AML-193 (cell line): ENCODE results near the gene SYT1.
"Not testable (repeated sequence)": the region's sequence is repeated elsewhere in the genome, so short reads cannot be mapped to it uniquely, and the experiment has no call there.

Source experiments
- DNase-seq, 2 experiments: peaks; one replicate each; lab custom pipeline; 2025; lab: John Stamatoyannopoulos, UW

Gene SYT1

DNA sequence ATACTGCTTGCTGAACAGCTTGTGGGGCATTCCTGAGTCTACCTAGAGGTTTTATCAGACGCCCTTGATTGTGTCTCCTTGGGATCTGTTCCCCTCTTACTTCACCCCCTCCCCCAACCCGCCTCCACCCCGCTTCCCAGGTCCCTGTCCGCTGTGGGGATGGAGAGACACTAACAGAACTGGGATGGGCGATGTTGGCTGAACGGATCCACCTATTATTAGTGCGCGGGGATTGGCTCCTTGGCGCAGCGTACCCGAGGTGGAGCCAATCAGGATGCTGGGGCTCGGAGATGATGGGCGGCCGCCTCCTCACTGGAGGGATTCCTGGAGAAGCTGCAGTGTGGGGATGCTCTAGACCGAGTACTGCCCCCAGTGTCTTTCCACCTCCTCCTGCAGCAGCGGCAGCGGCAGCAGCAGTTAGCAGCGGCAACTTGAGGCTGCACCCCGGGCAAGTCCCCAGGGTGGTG, at the start of gene SYT1:
SYT1 (plus strand) TSS at position 372 of the 467 bp plus-strand sequence.
- no peak for DNase-seq

- DNase-seq = no peak
Observed at GRCh38 chr12:78818487-78818886, 46.1 kb upstream of the SYT1 start.

DNA sequence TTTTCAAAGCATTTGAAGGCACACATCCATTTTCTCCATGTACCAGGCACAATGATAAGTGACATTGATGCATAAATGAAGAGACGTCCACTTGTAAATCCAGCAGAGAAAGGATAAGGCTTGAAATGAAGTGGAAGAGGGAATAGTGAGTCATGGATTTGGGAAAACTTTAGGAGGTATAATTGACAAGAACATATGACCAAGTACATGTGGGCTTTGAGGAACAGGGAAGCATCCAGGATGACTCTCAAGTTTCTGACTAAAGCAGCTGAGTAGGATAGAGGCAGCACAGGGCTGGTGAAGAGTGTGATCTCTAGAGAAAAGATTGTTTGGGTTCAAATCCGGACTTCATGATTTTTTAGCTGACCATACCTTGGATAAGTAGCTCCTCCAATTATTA, 43.6 kb upstream of the SYT1 start:
- no peak for DNase-seq

DNA sequence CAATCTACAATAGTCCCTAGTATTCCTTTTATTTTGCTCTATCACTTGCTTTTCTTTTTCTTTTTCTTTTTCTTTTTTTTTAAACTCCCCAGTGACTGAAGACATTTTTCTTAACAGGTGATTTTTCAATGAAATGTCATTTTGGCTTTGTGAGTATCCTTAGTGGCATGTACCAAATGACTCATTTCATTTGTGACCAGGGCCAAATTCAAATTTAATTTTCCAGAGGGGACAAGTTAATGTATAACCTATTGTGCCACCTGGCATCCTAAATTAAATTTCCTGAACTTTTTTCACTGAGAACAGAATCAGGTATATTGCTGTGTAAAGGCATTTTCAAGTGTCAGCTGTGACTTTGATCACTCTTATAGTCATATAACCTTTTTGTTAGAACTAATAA, 39.7 kb upstream of the SYT1 start:
- no peak for DNase-seq

GRCh38 chr12:78829690-78830089, 34.9 kb upstream of the SYT1 start:
- DNase-seq = no peak

- no peak for DNase-seq
Observed at GRCh38 chr12:78835493-78835892, 29.1 kb upstream of the SYT1 start.

GRCh38 chr12:78840518-78841019, 24.0 kb upstream of the SYT1 start:
- not testable (repeated sequence) for DNase-seq

GRCh38 chr12:78853231-78853630, 11.3 kb upstream of the SYT1 start:
- DNase-seq = peak; percentile 32 to 41

DNA sequence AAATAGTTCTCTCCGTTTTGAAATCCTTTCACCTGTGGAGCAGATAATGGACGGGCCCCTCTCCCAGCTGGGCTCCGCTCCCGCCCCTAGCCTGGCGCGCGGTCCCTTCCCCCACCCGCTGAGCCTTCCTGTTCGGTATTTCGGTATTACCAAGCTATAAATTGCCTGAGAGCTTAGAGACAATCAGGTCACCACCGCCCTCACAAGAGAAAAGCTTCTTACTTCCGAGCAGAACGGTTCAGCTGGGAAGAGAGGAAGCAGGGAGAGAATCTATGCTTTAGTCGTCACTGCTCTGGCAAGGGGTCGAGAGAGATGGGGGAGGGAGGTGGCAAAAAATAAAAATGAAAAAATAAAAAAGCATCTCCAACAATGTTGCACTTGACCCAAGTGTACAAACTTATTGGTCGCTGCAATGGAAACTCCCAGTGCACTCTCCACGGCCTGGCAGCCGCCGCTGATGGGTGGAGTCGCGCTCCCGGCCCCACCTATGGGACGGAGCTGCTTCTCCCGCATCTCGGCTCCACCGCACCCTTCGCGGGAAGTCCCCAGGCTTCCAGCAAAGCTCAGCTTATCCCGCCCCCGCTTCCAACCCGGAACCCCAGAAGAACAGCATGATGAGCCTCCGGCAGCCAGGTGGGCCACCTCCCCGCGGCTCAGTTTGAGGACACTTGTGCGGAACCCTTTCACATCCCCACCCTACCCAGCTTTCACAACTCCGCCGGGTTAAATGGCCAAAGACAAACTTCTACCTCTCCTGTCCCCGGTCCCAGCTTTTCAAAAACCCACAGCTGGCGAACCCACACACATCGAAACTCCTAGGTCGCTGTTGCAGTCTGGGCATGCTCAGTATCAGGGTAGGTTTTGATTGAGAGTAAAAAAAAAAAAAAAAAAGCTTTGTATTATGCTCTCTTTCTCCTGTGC, 832 bp upstream of the SYT1 start:
- DNase-seq = no peak

- no peak for DNase-seq
Observed at GRCh38 chr12:78864870-78865463, 393 bp downstream of the SYT1 start.

- no peak for DNase-seq
Observed at GRCh38 chr12:78865516-78865915, 942 bp downstream of the SYT1 start.

DNA sequence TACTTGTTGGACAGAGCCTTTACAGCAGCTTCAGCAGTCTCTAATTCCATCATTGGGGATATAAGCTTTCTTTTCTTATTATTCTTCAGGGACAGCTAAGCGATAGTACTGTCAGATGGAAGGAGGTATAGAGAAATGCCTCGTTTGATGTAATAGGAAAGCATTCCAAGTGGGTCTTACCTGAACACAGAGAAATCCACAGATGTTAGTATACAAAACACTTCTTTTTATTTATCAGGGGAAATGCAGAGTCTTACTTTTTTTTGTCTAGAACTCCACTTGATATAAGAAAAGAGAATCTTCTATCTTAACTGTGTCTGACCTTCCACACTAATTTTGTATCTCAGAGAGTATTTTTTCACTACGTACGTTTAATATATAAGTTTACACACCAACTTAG, 1.9 kb downstream of the SYT1 start:
- DNase-seq = no peak

- no peak for DNase-seq
Observed at GRCh38 chr12:78870539-78870938, 6.0 kb downstream of the SYT1 start.

GRCh38 chr12:78871566-78871965, 7.0 kb downstream of the SYT1 start:
- no peak for DNase-seq

DNA sequence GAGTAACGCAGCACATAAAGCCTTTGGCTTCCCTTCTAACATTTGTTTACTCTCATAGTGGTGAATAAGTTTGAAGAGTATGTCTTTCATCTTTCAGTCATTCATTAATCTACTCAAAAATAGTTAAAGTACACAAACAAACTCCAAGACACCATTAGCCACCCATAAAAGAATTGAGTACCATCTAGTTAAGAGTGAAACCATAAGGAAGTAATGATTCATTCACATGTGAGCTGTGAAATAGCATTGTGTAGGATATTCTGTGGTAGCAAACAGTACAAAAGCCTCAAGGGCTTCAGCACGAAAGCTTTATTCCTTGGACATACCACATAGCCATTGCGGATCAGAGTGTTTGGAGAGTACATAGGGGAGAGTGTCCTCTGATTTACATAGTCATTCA, 13.9 kb downstream of the SYT1 start:
- DNase-seq = no peak

GRCh38 chr12:78878866-78879265, 14.3 kb downstream of the SYT1 start:
- DNase-seq = no peak

- DNase-seq = no peak
Observed at GRCh38 chr12:78880078-78880477, 15.5 kb downstream of the SYT1 start.

DNA sequence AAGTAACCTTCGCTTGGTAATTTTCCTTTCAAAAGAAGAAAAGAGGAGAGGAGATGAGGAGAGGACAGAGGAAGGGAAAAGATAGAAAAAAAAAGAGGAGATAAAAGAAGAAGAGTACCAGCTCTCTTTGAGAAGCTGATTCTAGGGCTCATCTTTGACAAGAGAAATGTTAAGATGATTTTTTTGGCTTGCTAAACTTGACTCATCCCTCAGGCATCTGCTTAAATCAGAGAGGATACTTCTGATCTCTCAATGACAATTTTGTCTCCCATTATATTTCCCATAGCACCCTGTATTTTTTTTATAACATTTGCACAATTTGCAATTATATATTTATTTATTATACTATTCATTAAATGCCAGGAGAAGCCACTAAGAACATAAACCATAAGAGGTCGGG, 17.1 kb downstream of the SYT1 start:
- no peak for DNase-seq

DNA sequence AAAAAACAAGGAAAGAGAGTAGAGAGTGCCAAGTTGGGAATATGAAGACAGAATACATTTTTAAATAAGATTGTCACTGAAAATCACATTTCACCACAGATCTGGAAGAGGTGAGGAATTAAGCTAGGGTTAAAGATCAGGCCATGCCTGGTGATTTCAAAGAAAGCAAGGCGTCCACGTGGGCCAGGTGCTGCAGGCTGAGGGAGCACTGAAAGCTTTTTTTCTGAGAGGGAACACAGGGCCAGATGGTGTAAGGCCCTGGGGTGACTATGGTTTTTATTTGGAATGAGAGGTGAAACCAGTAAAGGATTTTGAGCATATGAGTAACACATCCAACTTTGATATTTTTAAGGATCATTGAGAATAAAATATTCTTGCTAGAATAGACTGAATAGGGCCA, 20.9 kb downstream of the SYT1 start:
- no peak for DNase-seq

DNA sequence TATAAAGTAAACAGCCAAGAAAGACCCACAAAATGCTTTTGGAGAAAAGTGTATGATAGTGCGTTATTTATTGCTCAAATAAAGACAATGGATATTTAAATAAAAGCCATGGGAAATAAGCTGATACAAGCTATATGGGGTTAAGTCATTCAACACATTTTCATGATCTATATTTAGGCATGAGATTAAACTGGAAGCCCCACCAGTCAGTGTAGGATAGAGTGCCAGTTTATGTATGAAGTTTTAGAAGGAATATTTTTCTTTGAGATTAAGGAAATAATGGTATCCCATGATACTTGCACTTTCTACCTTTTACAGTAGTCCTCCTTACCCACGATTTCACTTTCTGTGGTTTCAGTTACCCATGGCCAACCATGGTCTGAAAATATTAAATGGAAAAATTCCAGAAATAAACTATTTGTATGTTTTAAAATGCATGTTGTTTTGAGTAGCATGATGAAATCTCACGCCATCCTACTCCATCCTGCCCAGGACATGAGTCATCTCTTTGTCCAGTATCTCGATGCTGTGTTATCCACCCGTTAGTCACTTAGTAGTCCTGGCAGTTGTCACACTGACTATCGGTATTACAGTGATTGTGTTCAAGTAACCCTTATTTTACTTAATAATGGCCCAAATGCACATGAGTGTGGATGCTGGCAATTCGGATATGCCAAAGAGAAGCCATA, 22.3 kb downstream of the SYT1 start:
- DNase-seq = no peak

DNA sequence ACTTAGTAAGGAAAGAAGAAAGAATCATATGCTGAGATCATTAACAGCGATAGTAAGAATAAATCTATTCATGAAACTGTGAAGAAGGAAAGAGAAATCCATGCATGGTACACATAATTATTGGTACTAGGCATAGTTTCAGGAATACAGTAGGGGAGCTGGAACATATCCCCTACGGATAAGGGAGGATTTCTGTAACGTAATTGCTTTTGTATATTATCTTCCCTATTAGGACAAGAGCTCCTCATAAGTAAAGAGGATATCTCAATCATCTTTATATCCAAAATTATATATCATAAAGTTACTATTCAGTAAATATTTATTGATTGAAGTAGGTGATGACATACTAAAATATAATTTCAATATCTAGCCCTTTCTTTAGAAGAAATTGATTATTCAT, 22.9 kb downstream of the SYT1 start:
- DNase-seq = no peak

DNA sequence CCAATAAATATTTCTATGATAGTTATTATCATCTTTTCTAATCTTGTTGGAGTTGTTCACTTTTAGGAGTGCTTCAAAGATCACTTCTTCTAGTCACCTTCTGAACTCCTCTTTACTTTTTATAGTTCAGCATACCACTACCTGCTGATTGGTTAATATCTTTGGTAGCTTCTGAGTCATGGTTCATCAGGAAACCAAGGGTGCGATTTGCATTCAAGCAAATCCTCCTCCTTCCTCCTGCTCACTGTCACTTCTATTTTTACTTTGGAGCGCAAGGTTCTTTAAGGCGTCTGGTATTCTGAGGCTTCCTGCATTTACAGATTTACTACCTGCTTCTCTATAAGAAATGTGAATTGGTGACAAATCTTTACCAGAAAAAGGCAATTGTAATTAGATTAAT, 24.0 kb downstream of the SYT1 start:
- DNase-seq = no peak
